DND-41 (cell line): Measurements from ENCODE around the gene RBP4.

ENCODE experiments used
- EZH2 ChIP-seq: IDR thresholded peaks from 3 replicates; pipeline ENCODE4 v1.6.1; 2012; ENCODE audit warnings: borderline replicate concordance, low read depth, mild to moderate bottlenecking, moderate library complexity, low read length, inconsistent platforms; ENCODE audit not compliant: severe bottlenecking
- TF ChIP-seq, protein P1 (sequence below): IDR thresholded peaks from 2 replicates; pipeline ENCODE4 v1.5.1; 2012; ENCODE audit warnings: borderline replicate concordance, low read length, moderate library complexity, mild to moderate bottlenecking; ENCODE audit not compliant: poor library complexity, severe bottlenecking; ENCODE audit errors: extremely low read depth

DNA sequence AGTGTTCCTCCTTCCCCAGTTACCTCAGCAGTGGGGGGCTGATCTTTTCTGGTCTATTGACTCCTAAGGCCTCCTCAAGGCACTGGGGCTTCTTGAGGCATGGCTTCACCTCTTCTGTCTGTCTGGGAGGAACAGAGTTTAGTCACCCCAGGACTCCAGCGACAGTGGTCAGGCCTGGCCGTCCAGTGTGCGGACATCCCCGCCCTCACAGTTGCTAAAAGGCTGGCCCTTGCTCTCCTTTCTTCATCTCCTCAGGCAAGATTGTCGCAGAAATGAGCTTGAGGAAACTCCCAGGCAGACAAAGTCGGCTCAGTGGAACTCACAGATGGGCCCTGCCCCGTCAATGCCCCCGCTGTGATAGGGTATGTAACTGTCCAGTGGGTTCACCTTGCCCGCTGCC, 41.5 kb downstream of the RBP4 start:
- TF ChIP-seq, protein P1, sequence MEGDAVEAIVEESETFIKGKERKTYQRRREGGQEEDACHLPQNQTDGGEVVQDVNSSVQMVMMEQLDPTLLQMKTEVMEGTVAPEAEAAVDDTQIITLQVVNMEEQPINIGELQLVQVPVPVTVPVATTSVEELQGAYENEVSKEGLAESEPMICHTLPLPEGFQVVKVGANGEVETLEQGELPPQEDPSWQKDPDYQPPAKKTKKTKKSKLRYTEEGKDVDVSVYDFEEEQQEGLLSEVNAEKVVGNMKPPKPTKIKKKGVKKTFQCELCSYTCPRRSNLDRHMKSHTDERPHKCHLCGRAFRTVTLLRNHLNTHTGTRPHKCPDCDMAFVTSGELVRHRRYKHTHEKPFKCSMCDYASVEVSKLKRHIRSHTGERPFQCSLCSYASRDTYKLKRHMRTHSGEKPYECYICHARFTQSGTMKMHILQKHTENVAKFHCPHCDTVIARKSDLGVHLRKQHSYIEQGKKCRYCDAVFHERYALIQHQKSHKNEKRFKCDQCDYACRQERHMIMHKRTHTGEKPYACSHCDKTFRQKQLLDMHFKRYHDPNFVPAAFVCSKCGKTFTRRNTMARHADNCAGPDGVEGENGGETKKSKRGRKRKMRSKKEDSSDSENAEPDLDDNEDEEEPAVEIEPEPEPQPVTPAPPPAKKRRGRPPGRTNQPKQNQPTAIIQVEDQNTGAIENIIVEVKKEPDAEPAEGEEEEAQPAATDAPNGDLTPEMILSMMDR: no peak
- TF ChIP-seq EZH2: no peak
